Activated CD8-positive, alpha-beta memory T cell treated with anti-CD3 and anti-CD28 coated beads for 36 hours (primary cell): Measurements from ENCODE around the gene DOHH. TPM values are rescaled to one million over a fixed set of nuclear protein-coding genes. Genes with fewer than 3 reads are reported as not detected.
"Not testable (repeated sequence)": the region's sequence is repeated elsewhere in the genome, so short reads cannot be mapped to it uniquely, and the experiment has no call there.

Source experiments
- CTCF ChIA-PET: fragments of 350-600 bp; sonication (Branson Sonifier 250); formaldehyde crosslinking; loops from one replicate; lab custom pipeline; 2021; ENCODE audit warnings: antibody characterized with exemption; lab: Charles Lee
- POLR2A ChIA-PET: fragments of 350-600 bp; sonication (Branson Sonifier 250); formaldehyde crosslinking; loops from one replicate; lab custom pipeline; 2021; ENCODE audit warnings: antibody characterized with exemption; lab: Charles Lee
- total RNA-seq, 2 experiments: library from RNA; stranded (reverse); gene quantifications; one replicate each; pipeline ENCODE4 v1.2.3, GENCODE V29; 2021

Gene DOHH
- total RNA-seq, 2 experiments from 2014 or later: 18.8 to 21.4 TPM

- POLR2A ChIA-PET: no interaction called here
These were observed 10.3 kb upstream of the DOHH start for GRCh38 chr19:3510727-3511126.

DNA sequence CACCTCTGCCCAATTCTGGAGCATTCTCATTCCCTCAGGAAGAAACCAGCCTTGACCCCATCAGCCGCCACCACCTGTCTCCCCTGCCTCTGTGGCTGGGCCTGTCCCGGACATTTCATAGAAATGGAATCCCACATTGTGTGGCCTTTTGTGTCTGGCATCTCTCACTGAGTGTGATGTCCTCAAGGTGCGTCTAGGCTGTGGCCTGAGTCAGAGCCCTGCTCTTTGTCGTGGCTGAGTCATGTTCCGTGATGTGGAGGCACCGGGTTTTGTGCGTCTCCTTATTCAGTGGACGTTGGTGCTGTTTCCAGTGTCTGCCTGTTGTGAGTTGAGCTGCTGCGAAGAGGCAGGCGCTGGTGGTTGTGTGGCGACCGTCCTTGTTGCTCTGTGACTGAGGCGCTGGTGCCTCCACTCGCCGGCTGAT, 9.1 kb upstream of the DOHH start:
- POLR2A ChIA-PET: no interaction called here
- CTCF ChIA-PET: interaction anchor here (0.9 kb wide), 1 partner anchor 25 kb away, joined by 3 read pairs; no protein-coding TSS in a partner anchor

More at GRCh38 chr19:3510727-3511126, 10.3 kb upstream of the DOHH start:
- CTCF ChIA-PET: no interaction called here

- POLR2A ChIA-PET: no interaction called here
- CTCF ChIA-PET: interaction anchor here (1.1 kb wide), 1 partner anchor 39 kb away, joined by 3 read pairs; no protein-coding TSS in a partner anchor
These were observed 8.5 kb upstream of the DOHH start for GRCh38 chr19:3508771-3509535.

DNA sequence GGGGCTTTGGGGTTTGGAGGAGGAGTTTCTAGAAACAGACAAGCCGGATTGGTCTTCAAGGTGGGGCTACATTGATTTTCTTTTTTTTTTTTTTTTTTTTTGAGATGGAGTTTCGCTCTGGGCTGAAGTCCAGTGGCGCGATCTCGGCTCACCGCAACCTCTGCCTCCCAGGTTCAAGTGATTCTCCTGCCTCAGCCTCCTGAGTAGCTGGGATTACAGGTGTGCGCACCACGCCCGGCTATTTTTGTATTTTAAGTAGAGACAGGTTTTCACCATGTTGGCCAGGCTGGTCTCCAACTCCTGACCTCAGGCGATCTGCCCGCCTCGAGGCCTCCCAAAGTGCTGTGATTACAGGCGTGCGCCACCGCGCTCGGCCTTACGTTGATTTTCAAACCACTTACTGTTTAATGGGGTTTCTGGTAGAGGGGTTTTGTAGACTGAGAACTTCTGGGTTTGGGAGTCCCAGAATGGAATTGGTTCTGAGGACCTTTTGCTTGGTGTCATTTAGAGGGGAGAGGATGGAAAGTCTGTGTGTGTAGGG, 7.7 kb upstream of the DOHH start:
- POLR2A ChIA-PET: not testable (repeated sequence)
- CTCF ChIA-PET: interaction anchor here (1.1 to 1.8 kb wide), 2 partner anchors 38 to 40 kb away, joined by 3 to 4 read pairs; no protein-coding TSS in a partner anchor

DNA sequence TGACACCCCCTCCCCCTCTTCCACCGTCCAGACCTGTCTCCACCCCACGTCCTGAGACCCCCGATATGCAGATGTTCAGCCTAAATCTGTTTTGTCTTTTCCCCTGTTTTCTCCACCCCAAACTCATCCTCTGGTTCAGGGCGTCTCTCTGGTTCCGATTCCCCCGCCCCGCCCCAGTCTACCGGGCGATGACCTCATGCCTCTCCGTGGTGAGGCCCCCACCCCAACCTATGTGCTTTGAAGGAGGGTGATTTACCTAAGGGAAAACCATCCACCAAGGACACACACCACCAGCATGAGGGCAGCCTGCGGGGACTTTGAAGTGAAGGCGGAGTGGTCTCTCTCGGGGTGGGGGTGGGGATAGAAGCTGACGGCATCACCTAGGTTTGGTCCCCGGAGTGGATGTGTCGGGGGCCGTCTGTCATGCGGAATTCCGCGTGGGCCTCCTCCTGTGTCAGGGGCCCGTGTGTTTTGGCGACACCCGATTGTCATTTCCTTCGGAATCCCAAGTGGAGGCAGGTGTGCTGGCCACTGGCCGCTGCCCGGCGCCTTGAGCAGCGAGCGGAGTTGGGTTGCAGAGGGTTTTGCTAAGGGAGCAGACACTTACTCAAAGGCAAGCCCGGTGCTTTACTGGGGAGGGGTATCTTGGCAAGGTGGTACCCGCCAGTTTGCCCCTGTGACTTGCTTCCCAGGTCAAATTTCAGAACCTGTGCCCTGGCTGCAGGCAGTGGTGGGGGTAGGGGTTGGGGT, 7.1 kb upstream of the DOHH start:
- POLR2A ChIA-PET: interaction anchor here (0.6 to 0.9 kb wide), 2 partner anchors 101 to 121 kb away, joined by 4 read pairs; no protein-coding TSS in a partner anchor

GRCh38 chr19:3506384-3507340, 6.2 kb upstream of the DOHH start:
- ChIA-PET CTCF (interaction anchor here (1.1 to 1.8 kb wide), 2 partner anchors 21 to 40 kb away, joined by 3 to 4 read pairs; no protein-coding TSS in a partner anchor), POLR2A (interaction anchor here (0.6 to 0.9 kb wide), 2 partner anchors 102 to 122 kb away, joined by 4 read pairs; no protein-coding TSS in a partner anchor)

More for the DNA sequence above, 7.1 kb upstream of the DOHH start:
- CTCF ChIA-PET: interaction anchor here (1.1 to 1.8 kb wide), 2 partner anchors 22 to 39 kb away, joined by 3 to 4 read pairs; no protein-coding TSS in a partner anchor

GRCh38 chr19:3505598-3506383, 5.3 kb upstream of the DOHH start, which contains the start of gene FZR1:
TSS of gene FZR1 (plus strand) at chr19:3506311. CDS start at chr19:3522990, 16,679 bp downstream.
- POLR2A ChIA-PET: no interaction called here
- CTCF ChIA-PET: no interaction called here

- CTCF ChIA-PET: interaction anchor here (0.6 to 0.7 kb wide), 3 partner anchors 41 to 1286 kb away, joined by 3 to 6 read pairs (median 5); no protein-coding TSS in a partner anchor
- POLR2A ChIA-PET: no interaction called here
These were observed 4.3 kb upstream of the DOHH start for GRCh38 chr19:3504735-3505134.

DNA sequence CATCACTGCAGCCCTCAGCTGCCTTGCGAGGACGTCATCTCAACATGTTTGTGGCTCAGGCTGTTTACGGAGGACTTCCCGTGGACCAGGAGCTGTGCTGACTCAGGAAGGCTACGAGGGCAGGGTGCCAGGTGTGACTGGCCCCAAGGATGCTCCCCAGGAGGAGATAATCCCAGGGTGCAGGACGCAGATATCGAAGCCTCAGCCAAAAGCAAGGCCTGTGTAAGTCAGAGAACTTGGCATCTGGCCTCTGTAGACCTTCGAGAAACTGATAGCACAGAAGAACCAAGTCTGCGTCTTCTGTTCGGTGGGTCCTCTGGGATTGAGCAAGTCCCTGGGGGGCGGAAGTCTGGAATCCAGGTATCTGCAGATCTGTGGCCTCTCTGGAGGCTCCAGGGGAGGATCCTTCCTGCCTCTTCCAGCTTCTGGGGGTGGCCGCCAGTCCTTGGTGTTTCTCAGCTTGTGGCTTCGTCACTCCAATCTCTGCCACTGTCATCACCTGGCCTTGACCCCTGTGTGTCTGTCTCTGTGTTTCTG, 2.6 kb upstream of the DOHH start:
- CTCF ChIA-PET: interaction anchor here (0.6 to 1.1 kb wide), 2 partner anchors 146 to 399 kb away, joined by 3 read pairs; no protein-coding TSS in a partner anchor
- POLR2A ChIA-PET: no interaction called here

GRCh38 chr19:3501780-3502179, 1.3 kb upstream of the DOHH start:
- POLR2A ChIA-PET: interaction anchor here (0.7 kb wide), 1 partner anchor 15 kb away, joined by 5 read pairs; no protein-coding TSS in a partner anchor
- CTCF ChIA-PET: interaction anchor here (0.6 to 1.1 kb wide), 3 partner anchors 197 to 397 kb away, joined by 3 read pairs; no protein-coding TSS in a partner anchor

DNA sequence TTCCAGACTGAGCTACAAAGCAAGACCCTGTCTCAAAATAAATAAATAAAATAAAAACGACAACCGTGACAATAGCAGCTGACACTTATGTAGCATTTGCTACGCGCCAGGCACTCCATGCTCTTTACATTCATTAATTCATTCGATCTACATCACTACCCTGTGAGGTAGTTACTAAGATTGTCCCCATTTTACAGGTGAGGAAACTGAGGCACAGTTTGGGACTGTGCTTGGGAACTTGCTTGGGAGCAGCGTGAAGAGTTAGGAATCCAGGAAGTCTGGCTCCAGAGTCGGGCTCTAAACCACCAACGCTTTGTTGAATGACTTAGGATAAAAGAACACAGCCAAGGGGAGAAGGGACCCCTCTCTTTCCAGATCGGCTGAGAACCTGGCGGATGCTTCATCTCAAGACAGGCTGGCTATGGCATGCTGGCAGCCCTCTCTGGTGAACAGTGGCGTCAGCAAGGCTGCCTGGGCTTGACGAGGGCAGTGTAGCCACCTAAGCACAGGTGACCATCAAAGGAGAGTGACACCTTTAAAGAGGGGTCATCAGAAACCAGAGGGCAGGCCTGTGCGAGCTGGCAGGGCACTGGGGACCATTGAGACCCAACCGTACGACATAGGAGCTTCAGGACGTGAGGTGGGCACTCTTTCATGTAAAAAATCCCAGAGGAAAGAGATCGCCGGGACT, 591 bp downstream of the DOHH start:
- CTCF ChIA-PET: interaction anchor here (0.5 to 1.4 kb wide), 3 partner anchors 15 to 70 kb away, joined by 3 to 5 read pairs (median 4); no protein-coding TSS in a partner anchor
- POLR2A ChIA-PET: no interaction called here

GRCh38 chr19:3497757-3498520, 2.5 kb downstream of the DOHH start:
- ChIA-PET POLR2A (no interaction called here), CTCF (no interaction called here)

- CTCF ChIA-PET: interaction anchor here (0.9 kb wide), 1 partner anchor 11 kb away, joined by 3 read pairs; no protein-coding TSS in a partner anchor
- POLR2A ChIA-PET: no interaction called here
These were observed 3.8 kb downstream of the DOHH start for GRCh38 chr19:3496392-3497273.

- POLR2A ChIA-PET: no interaction called here
- CTCF ChIA-PET: interaction anchor here (1.2 kb wide), 1 partner anchor 11 kb away, joined by 3 read pairs; no protein-coding TSS in a partner anchor
These were observed 5.9 kb downstream of the DOHH start for GRCh38 chr19:3494559-3494958.
